Measurements from ENCODE around the gene PRR20A. TPM values are rescaled to one million over a fixed set of nuclear protein-coding genes. Genes with fewer than 3 reads are reported as not detected.

The PRR20A gene
- total and polyA plus RNA-seq, 8 donors = not detected

DNA sequence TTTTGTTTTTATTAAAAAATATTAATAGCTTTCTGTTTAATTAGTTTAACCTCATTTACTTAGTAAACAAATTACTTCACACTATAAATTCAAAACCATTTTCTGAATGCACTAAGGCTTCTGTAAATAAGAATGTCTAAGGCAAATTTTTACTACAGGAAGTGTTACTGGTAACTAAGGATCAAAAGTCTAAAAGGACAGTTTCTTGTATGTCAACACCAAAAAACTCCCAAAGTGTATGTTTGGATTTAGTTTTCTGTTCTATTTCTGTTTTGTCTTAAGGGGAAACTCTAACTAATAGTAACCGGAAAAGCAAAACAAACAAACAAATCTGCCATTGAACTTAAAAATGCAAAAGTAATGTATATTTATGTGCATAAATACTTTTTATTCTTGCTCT is 50.9 kb downstream of the PRR20A start:
- Histone ChIP-seq H3K27ac (no peak overlapping the region), H3K36me3 (no peaks in the 10 kb centered on the region), H3K9me3 (peaks cover 0 to 4% (median 0%) of the 10 kb centered on the region in 4 donors), H3K4me1 (no peaks in the 10 kb centered on the region), H3K27me3 (no peaks in the 10 kb centered on the region), H3K4me3 (no peak overlapping the region)
- intact Hi-C loops (cut with DNase I; ENCODE audit: low total_unique reads) = no loop called here
- TF ChIP-seq EP300 (IDR thresholded peaks at IDR 0.05) (no peak), POLR2AphosphoS5 (IDR thresholded peaks at IDR 0.05) (no peak), POLR2A (IDR thresholded peaks at IDR 0.05) (no peak)
- TF ChIP-seq, protein P1, sequence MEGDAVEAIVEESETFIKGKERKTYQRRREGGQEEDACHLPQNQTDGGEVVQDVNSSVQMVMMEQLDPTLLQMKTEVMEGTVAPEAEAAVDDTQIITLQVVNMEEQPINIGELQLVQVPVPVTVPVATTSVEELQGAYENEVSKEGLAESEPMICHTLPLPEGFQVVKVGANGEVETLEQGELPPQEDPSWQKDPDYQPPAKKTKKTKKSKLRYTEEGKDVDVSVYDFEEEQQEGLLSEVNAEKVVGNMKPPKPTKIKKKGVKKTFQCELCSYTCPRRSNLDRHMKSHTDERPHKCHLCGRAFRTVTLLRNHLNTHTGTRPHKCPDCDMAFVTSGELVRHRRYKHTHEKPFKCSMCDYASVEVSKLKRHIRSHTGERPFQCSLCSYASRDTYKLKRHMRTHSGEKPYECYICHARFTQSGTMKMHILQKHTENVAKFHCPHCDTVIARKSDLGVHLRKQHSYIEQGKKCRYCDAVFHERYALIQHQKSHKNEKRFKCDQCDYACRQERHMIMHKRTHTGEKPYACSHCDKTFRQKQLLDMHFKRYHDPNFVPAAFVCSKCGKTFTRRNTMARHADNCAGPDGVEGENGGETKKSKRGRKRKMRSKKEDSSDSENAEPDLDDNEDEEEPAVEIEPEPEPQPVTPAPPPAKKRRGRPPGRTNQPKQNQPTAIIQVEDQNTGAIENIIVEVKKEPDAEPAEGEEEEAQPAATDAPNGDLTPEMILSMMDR (IDR thresholded peaks at IDR 0.05) = no peak
- WGBS, 5 donors = 64 to 85% (median 75%) methylated on average over 1 of the region's 1 CpG
- DNase-seq = no peak

Small RNA genes lying within 50 kb of the gene (small RNA-seq; reads per million reads assigned to genes)
- 0 reads per million in 4 donors for gene PRR20FP

Other genes starting within 250 kb of the PRR20A start
- gene PRR20B, start 6.6 kb downstream of the PRR20A start, total RNA-seq = not detected
- not detected for gene PRR20B, start 6.6 kb downstream of the PRR20A start, polyA plus RNA-seq
- not detected for gene PRR20C, start 13.1 kb downstream of the PRR20A start, total RNA-seq
- not detected for gene PRR20C, start 13.1 kb downstream of the PRR20A start, polyA plus RNA-seq
- gene PRR20D, start 19.7 kb downstream of the PRR20A start, total RNA-seq = not detected
- not detected for gene PRR20D, start 19.7 kb downstream of the PRR20A start, polyA plus RNA-seq
- not detected for gene PRR20E, start 26.3 kb downstream of the PRR20A start, total RNA-seq
- gene PRR20E, start 26.3 kb downstream of the PRR20A start, polyA plus RNA-seq = not detected

Measured in stomach (tissue), 9 donors.